ENCODE data around the gene CDHR3.

GRCh38 chr7:105989686-105990085, 26.6 kb downstream of the CDHR3 start:
- TF ChIP-seq CTCF (conservative IDR thresholded peaks at IDR 0.05; ENCODE audit: low read length), result no peak
- TF ChIP-seq EZH2phosphoT487 (IDR thresholded peaks at IDR 0.05; ENCODE audit: borderline replicate concordance, low read depth, low read length), result no peak

Data from OCI-LY7 (cell line).